HEK293T (cell line): ENCODE data around the gene NFYC.

Source experiments
- CTCF ChIA-PET: fragments of 350-600 bp; formaldehyde crosslinking; extraction: SDS; loops from one replicate; lab custom pipeline; 2021; ENCODE audit warnings: antibody characterized with exemption, inconsistent platforms; lab: Yijun Ruan, JAX
- POLR2A ChIA-PET: fragments of 350-600 bp; formaldehyde crosslinking; extraction: SDS; loops from one replicate; lab custom pipeline; 2020; ENCODE audit warnings: antibody characterized with exemption, inconsistent platforms; lab: Yijun Ruan, JAX
- DNase-seq: peaks from one replicate; pipeline ENCODE4 v3.0.0; 2012; ENCODE audit warnings: mixed read lengths; ENCODE audit errors: extremely low spot score
- ARNT ChIP-seq: fragments of 450-650 bp; IDR thresholded peaks from 2 replicates; pipeline ENCODE4 v1.6.1; 2017; ENCODE audit warnings: mild to moderate bottlenecking
- BHLHE40 ChIP-seq: fragments of 450-650 bp; IDR thresholded peaks from 2 replicates; pipeline ENCODE4 v1.6.1; 2016; ENCODE audit warnings: mild to moderate bottlenecking, moderate library complexity, borderline replicate concordance
- CTBP1 ChIP-seq: fragments of 450-650 bp; IDR thresholded peaks from 2 replicates; pipeline ENCODE4 v1.6.1; 2016; ENCODE audit warnings: borderline replicate concordance
- ELF4 ChIP-seq: fragments of 450-650 bp; IDR thresholded peaks from 2 replicates; pipeline ENCODE4 v1.6.1; 2017; ENCODE audit warnings: antibody characterized with exemption
- FOXA1 ChIP-seq: fragments of 450-650 bp; IDR thresholded peaks from 2 replicates; pipeline ENCODE4 v1.6.1; 2016; ENCODE audit warnings: mild to moderate bottlenecking
- FOXK2 ChIP-seq: fragments of 450-650 bp; IDR thresholded peaks from 2 replicates; pipeline ENCODE4 v1.6.1; 2016; ENCODE audit warnings: mild to moderate bottlenecking
- FOXM1 ChIP-seq: fragments of 450-650 bp; IDR thresholded peaks from 2 replicates; pipeline ENCODE4 v1.6.1; 2017; ENCODE audit warnings: mild to moderate bottlenecking, borderline replicate concordance
- HDGF ChIP-seq: fragments of 450-650 bp; IDR thresholded peaks from 2 replicates; pipeline ENCODE4 v1.6.1; 2017; ENCODE audit warnings: antibody characterized with exemption, borderline replicate concordance
- L3MBTL2 ChIP-seq: fragments of 450-650 bp; conservative IDR thresholded peaks from 2 replicates; pipeline ENCODE4 v1.6.1; 2016; ENCODE audit warnings: mild to moderate bottlenecking
- LEF1 ChIP-seq: fragments of 450-650 bp; IDR thresholded peaks from 2 replicates; pipeline ENCODE4 v1.6.1; 2017; ENCODE audit warnings: mild to moderate bottlenecking, borderline replicate concordance
- NFRKB ChIP-seq: fragments of 450-650 bp; IDR thresholded peaks from 2 replicates; pipeline ENCODE4 v1.6.1; 2016; ENCODE audit warnings: mild to moderate bottlenecking, moderate library complexity
- SP1 ChIP-seq: fragments of 450-650 bp; IDR thresholded peaks from 2 replicates; pipeline ENCODE4 v1.6.1; 2017
- SUZ12 ChIP-seq: fragments of 450-650 bp; IDR thresholded peaks from 2 replicates; pipeline ENCODE4 v1.6.1; 2016; ENCODE audit warnings: mild to moderate bottlenecking
- TARDBP ChIP-seq: fragments of 450-650 bp; IDR thresholded peaks from 2 replicates; pipeline ENCODE4 v1.6.1; 2016
- ZNF384 ChIP-seq: fragments of 450-650 bp; IDR thresholded peaks from 2 replicates; pipeline ENCODE4 v1.6.1; 2016
- TF ChIP-seq, protein P1 (sequence below): fragments of 450-650 bp; IDR thresholded peaks from 2 replicates; pipeline ENCODE4 v1.6.1; 2016

The NFYC gene

DNA sequence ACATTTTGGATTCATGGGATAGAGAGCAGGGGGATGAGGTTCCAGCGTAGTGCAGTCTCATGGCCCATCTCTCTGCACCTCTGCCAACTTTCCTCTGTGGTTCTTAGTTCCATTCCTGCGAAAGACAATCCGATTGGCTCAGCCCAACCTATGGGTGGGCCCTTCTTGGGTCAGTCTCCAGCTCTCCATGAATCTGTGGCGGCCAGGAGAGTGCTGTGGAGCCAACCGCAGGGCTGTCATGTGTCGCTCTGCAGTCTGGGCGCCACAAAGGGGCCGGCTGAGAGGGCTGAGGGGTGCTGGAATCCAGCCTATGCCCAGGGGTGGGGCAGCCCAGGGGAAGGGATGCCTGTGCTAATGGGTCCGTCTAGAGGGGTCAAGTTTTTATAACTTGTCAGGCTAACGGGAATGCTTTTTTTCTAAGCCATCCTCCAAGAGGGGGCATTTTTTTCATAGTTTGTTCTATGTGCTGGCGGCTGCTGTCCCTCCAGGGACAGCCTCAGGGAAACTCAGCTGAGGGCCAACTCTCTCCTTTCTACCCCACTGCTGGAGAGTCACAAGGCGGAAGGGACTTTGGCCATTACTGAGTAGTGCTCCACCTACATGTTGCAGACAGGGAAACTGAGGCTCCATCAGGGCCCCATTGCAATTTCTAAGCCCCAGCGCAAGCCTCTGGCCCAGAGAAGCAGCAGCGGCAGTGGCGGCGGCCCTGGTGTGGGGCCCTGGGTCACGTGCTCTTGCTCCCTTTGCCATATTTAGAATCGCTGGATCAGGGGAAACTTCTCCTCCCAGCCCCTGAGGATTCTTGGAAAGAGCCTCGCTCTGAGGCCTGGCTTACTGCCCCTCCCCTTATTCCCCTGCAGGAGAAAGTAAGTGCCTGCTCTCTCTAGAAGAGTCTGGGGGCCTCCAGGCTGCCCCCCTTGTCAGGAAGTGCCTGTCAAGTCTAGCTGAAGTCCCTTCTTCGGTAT lies 115.5 kb downstream of the NFYC start:
- no peak for DNase-seq
- ChIA-PET CTCF (interaction anchor here (1.2 kb wide), 1 partner anchor 42 kb away, joined by 3 read pairs; no protein-coding TSS in a partner anchor), POLR2A (no interaction called here)
- TF ChIP-seq, protein P1, sequence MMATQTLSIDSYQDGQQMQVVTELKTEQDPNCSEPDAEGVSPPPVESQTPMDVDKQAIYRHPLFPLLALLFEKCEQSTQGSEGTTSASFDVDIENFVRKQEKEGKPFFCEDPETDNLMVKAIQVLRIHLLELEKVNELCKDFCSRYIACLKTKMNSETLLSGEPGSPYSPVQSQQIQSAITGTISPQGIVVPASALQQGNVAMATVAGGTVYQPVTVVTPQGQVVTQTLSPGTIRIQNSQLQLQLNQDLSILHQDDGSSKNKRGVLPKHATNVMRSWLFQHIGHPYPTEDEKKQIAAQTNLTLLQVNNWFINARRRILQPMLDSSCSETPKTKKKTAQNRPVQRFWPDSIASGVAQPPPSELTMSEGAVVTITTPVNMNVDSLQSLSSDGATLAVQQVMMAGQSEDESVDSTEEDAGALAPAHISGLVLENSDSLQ = no peak
- TF ChIP-seq L3MBTL2 (no peak), ELF4 (no peak), NFRKB (no peak), BHLHE40 (no peak), FOXA1 (no peak), SUZ12 (no peak), FOXM1 (no peak), SP1 (no peak), FOXK2 (no peak), LEF1 (no peak), ARNT (no peak)

GRCh38 chr1:40808002-40808401 lies 116.5 kb downstream of the NFYC start:
- no peak for TF ChIP-seq NFRKB
- no peak for TF ChIP-seq CTBP1
- no peak for TF ChIP-seq SP1
- no peak for TF ChIP-seq FOXK2
- TF ChIP-seq TARDBP = no peak
- TF ChIP-seq LEF1 = no peak
- TF ChIP-seq FOXM1 = no peak
- no peak for TF ChIP-seq FOXA1
- TF ChIP-seq ELF4 = no peak
- TF ChIP-seq BHLHE40 = no peak
- TF ChIP-seq ZNF384 = no peak
- TF ChIP-seq HDGF = no peak
- DNase-seq = no peak
- ChIA-PET CTCF (interaction anchor here (0.9 to 1.2 kb wide), 4 partner anchors 34 to 294 kb away, joined by 3 to 5 read pairs (median 3); no protein-coding TSS in a partner anchor), POLR2A (interaction anchor here (0.7 kb wide), 1 partner anchor 9 kb away, joined by 3 read pairs; no protein-coding TSS in a partner anchor)

- TF ChIP-seq ZNF384 (no peak), L3MBTL2 (no peak), LEF1 (no peak), ARNT (no peak), CTBP1 (no peak), NFRKB (no peak), SUZ12 (no peak), HDGF (no peak), FOXK2 (no peak), ELF4 (no peak), FOXA1 (no peak), SP1 (no peak), BHLHE40 (no peak), TARDBP (no peak), FOXM1 (no peak)
- TF ChIP-seq, protein P1 = no peak
- CTCF ChIA-PET = interaction anchor here (0.9 to 1.2 kb wide), 4 partner anchors 34 to 294 kb away, joined by 3 to 5 read pairs (median 3); no protein-coding TSS in a partner anchor
- POLR2A ChIA-PET = interaction anchor here (0.7 kb wide), 1 partner anchor 9 kb away, joined by 3 read pairs; no protein-coding TSS in a partner anchor
- no peak for DNase-seq
Observed at GRCh38 chr1:40808444-40808843, 116.9 kb downstream of the NFYC start.

GRCh38 chr1:40808909-40809308 lies 117.4 kb downstream of the NFYC start:
- no peak for DNase-seq
- ChIA-PET CTCF (interaction anchor here (1.1 to 1.2 kb wide), 2 partner anchors 34 to 293 kb away, joined by 3 to 5 read pairs; no protein-coding TSS in a partner anchor), POLR2A (no interaction called here)
- TF ChIP-seq, protein P1 = no peak
- TF ChIP-seq TARDBP (no peak), FOXM1 (no peak), LEF1 (no peak), L3MBTL2 (no peak)

DNA sequence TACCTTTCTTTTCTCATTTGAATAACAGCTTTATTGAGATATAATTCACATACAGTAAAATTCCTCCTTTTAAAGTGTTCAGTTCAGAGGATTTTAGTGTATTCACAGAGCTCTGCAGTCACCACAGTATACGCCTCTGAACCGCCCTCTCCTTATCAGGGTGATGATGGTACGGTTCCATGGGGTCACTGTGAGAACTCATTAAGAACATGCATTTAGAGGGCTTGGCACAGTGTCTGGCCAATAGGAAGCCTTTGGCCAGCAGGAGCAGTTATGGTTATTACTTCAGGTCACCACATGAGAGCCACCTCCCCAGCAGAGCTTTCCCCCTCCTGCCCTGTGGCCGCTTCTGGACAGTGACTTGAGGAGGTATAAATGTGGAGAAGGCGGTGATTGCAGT lies 119.4 kb downstream of the NFYC start:
- CTCF ChIA-PET = no interaction called here
- POLR2A ChIA-PET = no interaction called here

DNA sequence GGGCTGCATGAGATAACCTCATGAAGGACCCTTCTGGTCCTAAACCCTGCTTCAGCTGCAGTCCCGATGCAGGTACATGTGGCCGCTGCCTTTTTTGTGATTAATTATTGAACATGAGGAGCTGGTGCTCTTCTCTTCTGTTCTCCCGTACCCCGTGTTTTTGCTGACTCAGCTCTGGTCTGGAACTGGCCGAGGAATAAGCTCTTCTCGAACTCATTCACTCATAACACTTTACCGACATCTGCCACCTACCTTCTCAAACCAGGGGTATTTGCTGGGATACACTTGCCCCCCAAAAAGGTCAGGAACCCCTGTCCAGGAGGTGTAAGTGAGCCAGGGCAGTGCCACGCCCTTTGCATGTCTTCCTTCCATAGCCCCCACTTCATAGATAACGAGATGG lies 123.9 kb downstream of the NFYC start:
- no peak for DNase-seq
- ChIA-PET POLR2A (no interaction called here), CTCF (no interaction called here)
- TF ChIP-seq L3MBTL2 (no peak), CTBP1 (no peak), FOXK2 (no peak), ARNT (no peak), NFRKB (no peak), ELF4 (no peak), ZNF384 (no peak), TARDBP (no peak), SUZ12 (no peak)
- TF ChIP-seq, protein P1 = no peak

More for the DNA sequence above, 119.4 kb downstream of the NFYC start:
- TF ChIP-seq FOXK2 (no peak), ZNF384 (no peak)
- no peak for DNase-seq
